Measurements from ENCODE around the gene CNIH3.

Gene CNIH3

DNA sequence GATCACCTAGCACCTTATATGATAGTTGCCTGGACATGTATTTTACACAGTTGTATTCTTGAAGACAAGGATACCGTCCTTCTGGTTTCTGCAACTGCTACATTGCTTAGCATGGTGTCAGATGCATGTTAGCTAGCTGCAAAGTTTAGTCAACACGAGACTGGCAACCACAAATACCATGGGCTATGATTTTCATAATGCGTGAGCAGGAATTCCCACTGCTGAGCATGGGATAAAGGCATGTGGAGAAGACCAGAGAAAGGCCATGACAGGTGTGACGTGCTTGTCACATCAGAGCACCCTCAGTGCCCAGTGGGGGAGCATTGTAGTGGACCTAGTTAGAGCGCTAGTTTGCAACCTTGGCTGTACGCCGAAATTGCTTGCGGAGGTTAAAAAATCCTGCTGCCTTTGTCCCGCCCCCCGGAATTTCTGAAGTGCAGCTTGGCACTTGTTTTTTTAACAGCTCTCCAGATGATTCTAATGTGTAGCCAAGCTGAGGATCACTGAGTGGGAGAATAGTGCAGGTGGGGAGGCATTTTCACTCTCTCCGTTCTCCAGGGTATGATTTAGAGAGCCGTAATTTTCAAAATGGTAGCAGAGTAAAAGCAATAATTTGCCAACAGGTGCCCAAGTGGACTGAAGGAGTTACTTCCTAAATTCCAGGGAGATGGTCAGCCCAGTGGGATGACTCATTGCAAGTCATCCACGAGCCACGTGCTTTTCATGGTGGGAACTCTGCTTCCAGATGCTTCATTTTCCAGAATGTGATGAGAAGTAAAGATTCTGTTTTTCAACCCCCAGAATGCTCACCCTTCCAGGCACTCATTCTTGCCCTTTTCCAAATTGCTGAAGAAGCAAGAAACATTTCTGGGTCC is 81.0 kb downstream of the CNIH3 start:
- no peak overlapping the region for H3K27ac ChIP-seq
- H3K9me3 ChIP-seq: no peaks in the 10 kb centered on the region
- H3K27me3 ChIP-seq: no peaks in the 10 kb centered on the region
- no peak overlapping the region for H3K4me3 ChIP-seq
- no peaks in the 10 kb centered on the region for H3K36me3 ChIP-seq
- no peak for DNase-seq
- no peak for TF ChIP-seq CTCF (IDR thresholded peaks at IDR 0.05)
- intact Hi-C loops (cut with DNase I; ENCODE audit: low total_unique reads): no loop called here
- no peaks in the 10 kb centered on the region for H3K4me1 ChIP-seq

GRCh38 chr1:224698015-224698451 is 81.9 kb downstream of the CNIH3 start:
- no peak for TF ChIP-seq CTCF (IDR thresholded peaks at IDR 0.05)
- Histone ChIP-seq H3K36me3 (no peaks in the 10 kb centered on the region), H3K9me3 (no peaks in the 10 kb centered on the region), H3K27me3 (no peaks in the 10 kb centered on the region), H3K4me1 (no peaks in the 10 kb centered on the region), H3K27ac (no peak overlapping the region), H3K4me3 (no peak overlapping the region)
- intact Hi-C loops (cut with DNase I; ENCODE audit: low total_unique reads): no loop called here
- DNase-seq: no peak

DNA sequence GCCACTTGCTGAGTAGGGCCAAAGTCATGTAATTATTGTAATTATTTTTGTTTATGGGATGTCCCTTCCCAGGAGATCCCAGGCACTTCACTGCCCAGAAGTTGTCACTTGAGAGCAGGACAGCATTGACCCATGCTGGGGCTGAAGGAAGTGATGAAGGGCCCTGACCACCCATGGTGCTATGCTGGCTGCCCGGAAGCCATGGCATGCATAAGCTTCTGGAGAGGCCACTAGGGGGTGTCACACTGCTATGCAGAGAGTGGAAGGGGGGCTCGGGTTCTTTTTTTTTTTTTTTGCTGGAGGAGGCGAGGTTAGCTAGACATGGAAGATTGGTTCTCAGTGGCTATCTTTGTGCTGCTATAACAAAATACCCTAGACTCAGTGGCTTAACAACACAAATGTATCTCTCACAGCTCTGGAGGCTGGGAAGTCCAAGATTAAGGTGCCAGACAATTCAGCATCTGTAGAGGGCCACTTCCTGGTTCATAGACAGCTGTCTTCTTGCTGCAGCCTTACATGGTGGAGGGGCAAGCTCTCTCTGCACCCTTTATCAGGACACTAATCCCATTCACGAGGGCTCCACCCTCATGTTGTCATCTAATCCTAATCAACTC is 84.9 kb downstream of the CNIH3 start:
- DNase-seq: no peak
- H3K27me3 ChIP-seq: no peaks in the 10 kb centered on the region
- H3K4me1 ChIP-seq: no peaks in the 10 kb centered on the region
- no peak overlapping the region for H3K27ac ChIP-seq
- TF ChIP-seq CTCF (IDR thresholded peaks at IDR 0.05): no peak
- H3K36me3 ChIP-seq: no peaks in the 10 kb centered on the region
- H3K4me3 ChIP-seq: no peak overlapping the region
- no peaks in the 10 kb centered on the region for H3K9me3 ChIP-seq
- intact Hi-C loops (cut with DNase I; ENCODE audit: low total_unique reads): no loop called here

GRCh38 chr1:224703702-224704101 is 87.6 kb downstream of the CNIH3 start:
- Histone ChIP-seq H3K27ac (no peak overlapping the region), H3K36me3 (no peaks in the 10 kb centered on the region), H3K9me3 (no peaks in the 10 kb centered on the region), H3K4me3 (no peak overlapping the region), H3K27me3 (no peaks in the 10 kb centered on the region), H3K4me1 (no peaks in the 10 kb centered on the region)
- TF ChIP-seq CTCF (IDR thresholded peaks at IDR 0.05): no peak
- DNase-seq: no peak
- intact Hi-C loops (cut with DNase I; ENCODE audit: low total_unique reads): no loop called here

DNA sequence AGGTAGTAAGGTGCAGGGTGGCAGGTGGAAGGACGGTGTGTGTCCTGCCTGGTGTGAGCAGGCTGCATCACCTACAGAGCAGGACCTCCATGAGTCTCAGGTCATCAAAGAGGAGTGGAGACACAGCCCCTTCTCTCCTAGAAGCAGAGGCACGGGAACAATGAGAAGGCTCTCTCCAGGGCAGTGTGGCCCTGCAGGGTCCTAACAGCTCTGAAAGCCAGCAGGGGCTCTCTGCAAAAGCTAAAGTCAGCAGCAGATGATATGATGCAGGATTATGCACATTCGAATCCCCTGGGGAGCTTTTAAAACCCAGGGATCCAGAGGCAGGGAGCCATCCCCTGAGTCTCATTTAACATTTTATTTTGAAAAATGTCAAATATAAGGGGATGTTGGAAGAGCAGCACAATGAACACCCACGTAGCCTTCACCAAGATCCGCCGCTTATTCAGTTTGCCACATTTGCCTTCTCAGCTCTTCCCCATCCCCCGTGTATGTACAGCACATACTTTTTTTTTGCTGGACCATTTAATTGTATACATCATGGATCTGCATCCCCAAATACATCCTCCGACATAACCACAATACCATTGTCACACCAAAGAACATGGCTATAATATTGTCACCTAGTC is 88.1 kb downstream of the CNIH3 start:
- Histone ChIP-seq H3K27me3 (no peaks in the 10 kb centered on the region), H3K9me3 (no peaks in the 10 kb centered on the region), H3K4me3 (no peak overlapping the region), H3K27ac (no peak overlapping the region), H3K4me1 (no peaks in the 10 kb centered on the region), H3K36me3 (no peaks in the 10 kb centered on the region)
- no peak for DNase-seq
- intact Hi-C loops (cut with DNase I; ENCODE audit: low total_unique reads): no loop called here
- no peak for TF ChIP-seq CTCF (IDR thresholded peaks at IDR 0.05)
